Vagina (tissue), 2 donors: ENCODE data around the gene NAV2.

ENCODE experiments used
- POLR2A ChIP-seq, 2 donors: fragments of 450-650 bp; IDR thresholded peaks; one replicate each; pipeline ENCODE4 v1.6.1; 2017; ENCODE audit warnings: antibody characterized with exemption in 2 of 2, mild to moderate bottlenecking in 2 of 2, moderate library complexity in 2 of 2
- TF ChIP-seq, protein P1 (sequence below), 3 experiments: fragments of 450-650 bp in 2 of 3; fragments of 200-600 bp in 1 of 3; sonication (generic) in 1 of 3; IDR thresholded peaks; one replicate each; pipeline ENCODE4 v1.5.1; 2017 to 2019; ENCODE audit warnings: antibody characterized with exemption in 3 of 3, mild to moderate bottlenecking in 2 of 3, moderate library complexity in 2 of 3

DNA sequence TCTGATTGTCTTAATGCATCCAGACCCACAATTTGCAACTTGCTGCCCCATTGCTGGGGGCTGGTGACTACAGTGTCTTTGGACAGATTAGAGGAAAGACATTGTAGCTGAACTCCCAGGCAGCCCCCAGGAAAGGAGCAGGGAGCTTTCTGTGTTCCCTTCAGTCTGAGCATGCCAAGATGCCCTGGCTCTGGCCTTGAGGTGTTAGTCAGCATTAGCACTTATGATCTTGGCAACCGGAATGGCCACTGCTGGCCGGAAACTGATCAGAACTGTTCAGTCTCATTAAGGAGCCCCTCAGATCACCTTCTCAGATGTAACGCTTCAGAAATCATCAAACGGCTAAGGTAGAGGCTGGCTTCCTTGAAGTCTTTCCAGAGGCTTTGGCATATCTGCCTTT lies 195.2 kb downstream of the NAV2 start:
- TF ChIP-seq, protein P1, sequence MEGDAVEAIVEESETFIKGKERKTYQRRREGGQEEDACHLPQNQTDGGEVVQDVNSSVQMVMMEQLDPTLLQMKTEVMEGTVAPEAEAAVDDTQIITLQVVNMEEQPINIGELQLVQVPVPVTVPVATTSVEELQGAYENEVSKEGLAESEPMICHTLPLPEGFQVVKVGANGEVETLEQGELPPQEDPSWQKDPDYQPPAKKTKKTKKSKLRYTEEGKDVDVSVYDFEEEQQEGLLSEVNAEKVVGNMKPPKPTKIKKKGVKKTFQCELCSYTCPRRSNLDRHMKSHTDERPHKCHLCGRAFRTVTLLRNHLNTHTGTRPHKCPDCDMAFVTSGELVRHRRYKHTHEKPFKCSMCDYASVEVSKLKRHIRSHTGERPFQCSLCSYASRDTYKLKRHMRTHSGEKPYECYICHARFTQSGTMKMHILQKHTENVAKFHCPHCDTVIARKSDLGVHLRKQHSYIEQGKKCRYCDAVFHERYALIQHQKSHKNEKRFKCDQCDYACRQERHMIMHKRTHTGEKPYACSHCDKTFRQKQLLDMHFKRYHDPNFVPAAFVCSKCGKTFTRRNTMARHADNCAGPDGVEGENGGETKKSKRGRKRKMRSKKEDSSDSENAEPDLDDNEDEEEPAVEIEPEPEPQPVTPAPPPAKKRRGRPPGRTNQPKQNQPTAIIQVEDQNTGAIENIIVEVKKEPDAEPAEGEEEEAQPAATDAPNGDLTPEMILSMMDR (IDR thresholded peaks at IDR 0.05) = no peak
- TF ChIP-seq POLR2A (IDR thresholded peaks at IDR 0.05) = no peak
